ENCODE data around the gene PAQR5.

Gene PAQR5

DNA sequence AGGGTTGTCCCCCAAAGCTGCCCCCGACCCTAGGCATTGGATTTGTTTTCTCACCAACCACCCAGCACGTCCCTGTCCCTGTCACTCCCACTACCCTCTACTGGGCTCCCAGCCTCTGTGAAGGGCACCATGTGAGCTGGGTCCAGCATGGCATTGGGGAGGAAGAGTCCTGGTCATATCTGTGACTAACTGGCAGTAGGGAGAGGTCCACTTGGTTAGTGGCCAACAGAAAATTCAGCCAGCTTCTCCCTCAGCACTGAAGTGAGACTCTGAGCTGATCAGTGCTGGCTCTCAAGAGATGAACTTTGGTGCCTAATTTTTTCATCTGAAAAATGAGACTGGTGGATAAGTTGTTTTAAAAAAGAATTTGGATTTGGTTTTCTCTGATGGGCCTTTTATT, 104.1 kb downstream of the PAQR5 start:
- H3K4me3 ChIP-seq (ENCODE audit: control insufficient read depth, low read depth, low read length), result no peak overlapping the region
- TF ChIP-seq, protein P1, sequence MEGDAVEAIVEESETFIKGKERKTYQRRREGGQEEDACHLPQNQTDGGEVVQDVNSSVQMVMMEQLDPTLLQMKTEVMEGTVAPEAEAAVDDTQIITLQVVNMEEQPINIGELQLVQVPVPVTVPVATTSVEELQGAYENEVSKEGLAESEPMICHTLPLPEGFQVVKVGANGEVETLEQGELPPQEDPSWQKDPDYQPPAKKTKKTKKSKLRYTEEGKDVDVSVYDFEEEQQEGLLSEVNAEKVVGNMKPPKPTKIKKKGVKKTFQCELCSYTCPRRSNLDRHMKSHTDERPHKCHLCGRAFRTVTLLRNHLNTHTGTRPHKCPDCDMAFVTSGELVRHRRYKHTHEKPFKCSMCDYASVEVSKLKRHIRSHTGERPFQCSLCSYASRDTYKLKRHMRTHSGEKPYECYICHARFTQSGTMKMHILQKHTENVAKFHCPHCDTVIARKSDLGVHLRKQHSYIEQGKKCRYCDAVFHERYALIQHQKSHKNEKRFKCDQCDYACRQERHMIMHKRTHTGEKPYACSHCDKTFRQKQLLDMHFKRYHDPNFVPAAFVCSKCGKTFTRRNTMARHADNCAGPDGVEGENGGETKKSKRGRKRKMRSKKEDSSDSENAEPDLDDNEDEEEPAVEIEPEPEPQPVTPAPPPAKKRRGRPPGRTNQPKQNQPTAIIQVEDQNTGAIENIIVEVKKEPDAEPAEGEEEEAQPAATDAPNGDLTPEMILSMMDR (IDR thresholded peaks at IDR 0.05; ENCODE audit: control insufficient read depth, insufficient read depth, low read depth, low read length, missing control alignments), result no peak

DNA sequence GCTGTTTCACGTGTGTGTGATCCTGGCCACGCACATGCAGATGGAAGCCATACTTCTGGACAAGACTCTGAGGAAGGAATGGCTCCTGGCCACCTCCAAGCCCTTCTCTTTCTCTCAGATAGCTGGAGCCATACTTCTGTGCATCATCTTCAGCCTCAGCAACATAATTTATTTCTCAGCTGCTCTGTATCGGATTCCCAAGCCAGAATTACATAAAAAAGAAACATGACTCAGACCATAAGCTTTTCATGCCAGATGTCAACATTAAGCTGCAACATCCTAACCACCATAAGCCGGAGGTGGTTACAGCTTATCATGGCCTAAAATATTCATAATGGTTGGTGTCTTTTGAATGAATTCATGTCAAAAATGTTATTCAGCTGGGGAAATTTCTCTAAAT, 104.9 kb downstream of the PAQR5 start:
- TF ChIP-seq, protein P1 (IDR thresholded peaks at IDR 0.05; ENCODE audit: control insufficient read depth, insufficient read depth, low read depth, low read length, missing control alignments), result no peak
- DNase-seq (ENCODE audit: low read depth), result peak; percentile 76

More for the DNA sequence above, 104.1 kb downstream of the PAQR5 start:
- DNase-seq (ENCODE audit: low read depth), result no peak

DNA sequence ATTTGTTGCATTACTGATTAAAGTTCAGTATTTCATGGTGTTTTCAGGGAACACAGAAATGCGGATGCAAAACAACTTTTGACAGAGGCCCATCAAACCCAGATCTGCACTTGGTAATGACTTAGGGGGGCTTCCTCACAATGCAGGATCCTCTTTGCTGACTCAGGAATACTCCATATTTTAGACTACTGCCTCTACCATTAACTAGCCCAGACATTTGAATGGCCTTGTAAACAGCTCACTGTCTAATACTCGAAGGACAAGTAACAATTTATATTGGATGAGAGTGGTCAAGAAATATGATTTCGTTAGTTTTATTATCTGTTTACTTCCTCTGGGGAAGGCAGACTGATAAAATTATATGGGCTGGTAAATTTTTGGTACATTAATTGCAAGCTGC, 106.4 kb downstream of the PAQR5 start:
- DNase-seq (ENCODE audit: low read depth), result no peak
- H3K4me3 ChIP-seq (ENCODE audit: control insufficient read depth, low read depth, low read length), result no peak overlapping the region
- TF ChIP-seq, protein P1 (IDR thresholded peaks at IDR 0.05; ENCODE audit: control insufficient read depth, insufficient read depth, low read depth, low read length, missing control alignments), result no peak

More for the DNA sequence above, 104.9 kb downstream of the PAQR5 start:
- H3K4me3 ChIP-seq (ENCODE audit: control insufficient read depth, low read depth, low read length), result no peak overlapping the region

DNA sequence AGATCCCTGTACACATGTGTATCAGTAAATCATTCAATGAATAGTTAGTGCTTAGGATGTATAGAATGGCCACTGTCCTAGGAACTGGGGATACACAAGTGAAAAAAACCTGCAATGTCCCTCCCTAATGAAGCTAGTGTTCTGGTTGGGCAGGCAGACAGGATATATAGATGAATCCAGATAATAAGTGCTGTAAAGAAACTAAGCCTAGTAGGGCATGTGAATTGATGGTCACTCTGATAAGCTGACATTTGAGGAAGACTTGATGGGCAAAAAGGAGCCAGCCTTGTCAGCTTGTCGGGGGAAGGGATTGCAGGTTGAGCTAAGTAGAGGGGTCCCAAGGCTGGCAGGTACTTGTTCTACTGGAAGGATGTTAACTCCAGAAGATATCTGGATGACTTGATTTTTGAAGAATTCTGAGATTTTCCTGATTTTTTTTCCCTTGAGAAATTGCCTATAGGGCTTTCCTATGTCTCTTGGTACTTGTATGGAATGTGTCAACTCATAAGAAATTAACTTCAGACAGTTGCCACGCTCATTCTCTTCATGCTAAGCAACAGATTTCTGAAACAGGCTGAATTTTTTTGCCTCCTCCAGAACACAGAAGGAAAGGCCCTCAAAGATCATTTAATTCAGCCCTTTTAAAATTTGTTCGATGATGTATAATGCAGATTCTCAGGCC, 109.1 kb downstream of the PAQR5 start:
- DNase-seq (ENCODE audit: low read depth), result no peak

DNA sequence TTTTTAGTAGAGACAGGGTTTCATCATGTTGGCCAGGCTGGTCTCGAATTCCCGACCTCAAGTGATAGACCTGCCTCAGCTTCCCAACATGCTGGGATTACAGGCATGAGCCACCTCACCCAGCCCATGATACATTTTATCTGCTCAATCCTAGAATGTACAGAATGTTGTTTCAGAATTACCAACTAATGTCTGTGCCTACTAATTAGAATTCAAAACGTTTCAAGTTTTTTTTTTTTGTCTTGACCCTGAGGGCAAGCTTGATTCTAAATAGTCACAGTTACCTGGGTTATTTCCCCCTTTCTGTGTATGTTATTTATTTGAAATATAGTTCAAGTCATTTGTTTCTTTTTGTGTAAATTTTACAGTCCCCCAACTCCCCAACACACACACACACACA, 110.1 kb downstream of the PAQR5 start:
- H3K4me3 ChIP-seq (ENCODE audit: control insufficient read depth, low read depth, low read length), result no peak overlapping the region
- TF ChIP-seq, protein P1 (IDR thresholded peaks at IDR 0.05; ENCODE audit: control insufficient read depth, insufficient read depth, low read depth, low read length, missing control alignments), result no peak
- no peak for DNase-seq (ENCODE audit: low read depth)

More for the DNA sequence above, 109.1 kb downstream of the PAQR5 start:
- H3K4me3 ChIP-seq (ENCODE audit: control insufficient read depth, low read depth, low read length), result no peak overlapping the region
- TF ChIP-seq, protein P1 (IDR thresholded peaks at IDR 0.05; ENCODE audit: control insufficient read depth, insufficient read depth, low read depth, low read length, missing control alignments), result no peak

DNA sequence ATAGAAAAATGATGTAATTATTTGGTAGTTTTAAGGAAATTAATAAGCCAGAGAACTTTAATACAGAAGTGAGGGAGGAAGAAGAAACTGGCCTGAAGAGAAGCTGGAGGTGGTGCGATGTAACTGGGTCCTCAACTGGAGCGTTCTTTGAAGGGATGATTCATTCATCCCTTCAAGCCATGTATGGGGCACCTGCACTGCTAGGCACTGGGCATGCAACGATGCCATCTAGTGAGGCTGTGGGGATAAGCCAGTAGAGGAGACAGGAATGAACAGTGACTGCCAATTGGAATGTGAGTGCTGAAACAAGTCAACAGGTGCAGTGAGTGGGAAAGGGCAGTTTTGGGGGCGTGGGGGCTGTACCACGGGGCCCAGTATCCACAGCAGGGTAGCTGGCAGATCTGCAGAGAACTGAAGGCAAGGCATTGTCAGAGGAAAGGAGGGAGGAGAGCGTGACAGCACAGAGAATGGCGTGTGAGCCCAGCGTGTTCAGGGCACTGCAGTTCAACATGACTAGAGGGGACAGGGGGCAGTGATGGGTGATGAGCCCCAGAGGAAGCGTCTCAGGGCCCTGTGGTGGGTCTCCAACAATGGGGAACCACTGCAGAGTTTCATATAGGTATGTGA, 111.6 kb downstream of the PAQR5 start:
- TF ChIP-seq, protein P1 (IDR thresholded peaks at IDR 0.05; ENCODE audit: control insufficient read depth, insufficient read depth, low read depth, low read length, missing control alignments), result peak; percentile 48
- H3K4me3 ChIP-seq (ENCODE audit: control insufficient read depth, low read depth, low read length), result no peak overlapping the region
- DNase-seq (ENCODE audit: low read depth), result no peak
